ENCODE results near the gene RYR3.

Gene RYR3

DNA sequence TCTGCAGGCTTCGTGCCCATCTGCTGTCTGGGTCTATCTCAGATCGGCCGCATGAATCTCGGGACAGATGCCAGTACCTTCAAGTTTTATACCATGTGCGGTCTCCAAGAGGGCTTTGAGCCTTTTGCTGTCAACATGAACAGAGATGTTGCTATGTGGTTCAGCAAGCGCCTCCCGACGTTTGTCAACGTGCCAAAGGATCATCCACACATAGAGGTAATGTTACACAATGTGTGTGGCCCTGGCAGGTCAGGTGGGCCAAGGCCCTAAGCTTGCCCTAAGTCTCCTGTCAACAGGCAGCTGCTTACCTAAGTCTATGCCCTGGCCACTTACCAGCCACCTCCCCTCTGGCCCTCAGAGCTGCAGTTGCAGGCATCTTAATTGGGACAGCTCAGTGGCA lies 333.5 kb downstream of the RYR3 start:
- DNase-seq (ENCODE audit: low read depth): no peak

DNA sequence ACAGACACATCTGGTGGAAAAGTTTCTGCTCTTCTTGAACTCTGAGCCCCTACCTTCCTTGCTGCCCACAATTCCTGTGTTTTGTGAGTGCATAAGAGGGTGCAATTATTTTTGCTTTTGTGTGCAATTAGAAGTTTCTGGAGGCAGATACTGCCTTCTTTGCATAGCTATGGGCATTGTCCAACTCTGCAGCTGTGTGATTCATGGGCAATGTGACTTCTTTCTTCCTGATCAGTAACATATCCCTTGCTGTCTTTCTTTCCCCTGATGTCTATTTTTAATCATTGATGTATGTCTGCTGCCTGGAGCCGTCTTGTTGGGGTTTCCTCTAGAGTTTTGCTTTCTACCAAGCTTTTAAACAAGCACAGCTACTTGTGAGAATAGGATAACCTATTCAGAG lies 336.0 kb downstream of the RYR3 start:
- DNase-seq (ENCODE audit: low read depth): no peak

DNA sequence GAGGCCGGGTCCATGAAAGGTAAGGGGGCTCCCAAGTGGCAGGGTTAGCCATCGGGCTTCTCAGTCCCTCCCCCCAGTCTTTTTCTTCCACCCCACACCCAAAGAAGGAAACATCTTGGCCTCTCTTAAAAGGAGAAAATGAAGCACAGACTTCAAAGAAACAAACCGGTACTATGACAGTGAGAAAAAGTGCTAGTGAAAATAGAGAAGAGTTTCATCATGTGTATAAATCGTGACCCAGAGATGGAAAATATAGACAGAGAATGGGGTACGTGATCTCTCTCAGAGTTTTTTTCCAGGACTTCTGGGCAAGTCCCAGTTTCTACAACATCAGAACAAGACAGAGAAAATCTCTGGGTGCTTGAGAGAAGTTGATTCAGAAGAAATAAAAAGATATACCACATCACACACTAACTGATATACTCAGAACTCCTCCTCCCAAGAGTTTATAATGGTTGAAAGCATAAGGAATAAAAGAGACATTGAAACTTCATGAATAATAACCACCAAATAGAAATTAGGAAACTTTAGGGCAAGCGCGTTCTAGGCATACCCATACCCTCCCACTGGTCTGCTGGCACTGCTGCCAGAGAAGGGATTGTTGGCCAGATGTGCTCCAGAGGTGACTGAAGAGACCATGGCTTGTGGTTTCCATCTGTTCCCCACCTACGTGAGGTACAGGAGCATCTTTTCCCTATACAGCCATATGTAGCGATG lies 338.6 kb downstream of the RYR3 start:
- DNase-seq (ENCODE audit: low read depth): no peak

DNA sequence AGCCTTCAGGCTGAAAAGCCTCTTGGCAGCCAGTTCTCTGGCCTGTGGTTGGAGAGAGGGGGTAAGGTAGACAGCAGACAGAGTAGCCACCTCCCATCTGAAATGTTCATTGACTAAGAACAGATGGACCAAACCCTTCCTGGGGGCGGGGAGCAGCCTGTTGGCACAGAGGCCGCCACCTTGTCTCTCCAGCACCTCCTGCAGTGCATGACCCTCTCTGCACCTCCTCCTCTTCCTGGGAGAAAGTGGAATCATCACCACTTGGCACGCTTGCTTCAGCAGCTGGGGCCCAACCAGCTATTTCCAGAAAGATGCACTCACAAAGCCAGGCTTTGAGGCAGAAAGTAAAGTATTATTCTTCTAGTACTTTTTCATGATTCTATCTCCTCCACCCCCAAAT lies 344.1 kb downstream of the RYR3 start:
- DNase-seq (ENCODE audit: low read depth): no peak

DNA sequence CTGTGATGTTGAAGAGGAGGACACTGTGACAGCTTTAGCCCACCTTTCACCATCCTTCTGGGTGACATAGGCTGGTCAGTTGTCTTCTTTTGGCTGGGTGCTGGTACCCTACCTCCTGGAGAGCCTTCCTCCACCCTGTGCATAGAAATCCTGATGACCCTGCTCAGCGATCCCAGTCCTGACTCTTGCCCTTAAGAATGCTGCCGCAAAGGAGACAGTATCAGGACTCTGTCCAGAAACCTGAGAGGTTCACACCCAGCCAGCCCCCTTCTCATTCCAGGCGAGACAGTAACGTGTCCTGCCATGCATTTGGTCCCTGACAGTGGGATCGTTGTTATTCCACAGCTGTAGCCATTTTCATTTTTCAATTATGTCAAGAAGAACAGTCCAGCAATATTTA lies 344.7 kb downstream of the RYR3 start:
- no peak for DNase-seq (ENCODE audit: low read depth)

DNA sequence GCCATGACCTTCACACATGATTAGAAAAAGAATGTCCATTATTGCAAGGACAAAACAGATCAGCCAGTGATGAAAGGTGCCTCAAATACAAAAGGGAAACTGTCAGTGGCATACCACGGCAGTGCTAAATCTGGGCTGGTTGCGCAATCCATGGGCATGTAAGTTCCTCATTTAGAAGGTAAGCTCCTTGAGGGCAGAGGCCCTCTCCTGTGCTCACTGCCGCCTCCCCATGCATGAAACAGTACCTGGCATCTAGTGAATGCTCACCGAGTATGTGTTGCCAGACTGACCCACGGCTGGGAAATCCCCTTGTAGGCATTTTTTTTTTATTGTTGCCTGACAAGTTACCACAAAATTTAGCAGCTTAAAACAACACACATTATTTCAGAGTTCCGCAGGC lies 345.4 kb downstream of the RYR3 start:
- no peak for DNase-seq (ENCODE audit: low read depth)

DNA sequence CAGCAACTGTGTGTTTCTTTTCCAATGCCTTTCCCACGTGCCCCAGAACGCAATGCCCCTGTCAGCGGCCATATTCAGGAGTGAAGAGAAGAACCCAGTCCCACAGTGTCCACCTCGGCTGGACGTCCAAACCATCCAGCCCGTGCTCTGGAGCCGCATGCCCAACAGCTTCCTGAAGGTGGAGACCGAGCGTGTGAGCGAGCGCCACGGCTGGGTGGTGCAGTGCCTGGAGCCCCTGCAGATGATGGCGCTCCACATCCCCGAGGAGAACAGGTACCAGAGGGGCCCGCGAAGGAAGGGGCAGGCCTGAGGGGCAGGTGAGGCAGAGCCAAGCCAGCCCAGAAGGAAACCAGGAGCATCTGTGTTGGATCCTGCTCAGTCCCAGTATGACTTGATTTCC lies 349.4 kb downstream of the RYR3 start:
- DNase-seq (ENCODE audit: low read depth): no peak

DNA sequence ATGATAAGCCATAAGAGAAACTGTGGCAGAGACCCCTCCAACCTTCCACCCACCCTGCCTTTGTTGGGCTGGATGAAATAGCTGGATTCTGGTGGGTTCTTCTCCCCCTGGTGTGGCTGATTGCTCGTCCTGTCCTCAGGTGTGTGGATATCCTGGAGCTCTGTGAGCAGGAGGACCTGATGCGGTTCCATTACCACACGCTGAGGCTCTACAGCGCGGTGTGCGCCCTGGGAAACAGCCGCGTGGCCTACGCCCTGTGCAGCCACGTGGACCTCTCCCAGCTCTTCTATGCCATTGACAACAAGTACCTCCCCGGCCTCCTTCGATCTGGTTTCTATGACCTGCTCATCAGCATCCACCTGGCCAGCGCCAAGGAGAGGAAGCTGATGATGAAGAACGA lies 351.2 kb downstream of the RYR3 start:
- DNase-seq (ENCODE audit: low read depth): no peak

DNA sequence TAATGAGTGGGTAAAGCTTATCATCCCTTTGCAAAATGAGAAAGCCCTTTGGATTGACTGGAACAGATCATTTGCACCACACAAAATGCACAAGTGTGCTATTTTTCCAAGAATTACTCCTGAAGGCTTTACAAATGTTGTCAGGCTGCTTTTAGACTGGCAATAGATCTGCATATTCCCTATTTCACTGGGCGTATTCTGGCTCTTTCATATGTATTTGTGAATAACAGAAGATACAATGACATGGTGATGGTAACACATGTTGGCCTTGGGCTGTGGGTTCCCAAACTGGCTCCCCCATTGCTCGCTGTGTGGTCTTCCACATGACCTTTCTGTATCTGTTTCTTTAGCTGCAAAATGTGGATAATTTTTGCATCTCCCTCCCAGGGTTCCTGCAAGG lies 354.2 kb downstream of the RYR3 start:
- DNase-seq (ENCODE audit: low read depth): no peak

DNA sequence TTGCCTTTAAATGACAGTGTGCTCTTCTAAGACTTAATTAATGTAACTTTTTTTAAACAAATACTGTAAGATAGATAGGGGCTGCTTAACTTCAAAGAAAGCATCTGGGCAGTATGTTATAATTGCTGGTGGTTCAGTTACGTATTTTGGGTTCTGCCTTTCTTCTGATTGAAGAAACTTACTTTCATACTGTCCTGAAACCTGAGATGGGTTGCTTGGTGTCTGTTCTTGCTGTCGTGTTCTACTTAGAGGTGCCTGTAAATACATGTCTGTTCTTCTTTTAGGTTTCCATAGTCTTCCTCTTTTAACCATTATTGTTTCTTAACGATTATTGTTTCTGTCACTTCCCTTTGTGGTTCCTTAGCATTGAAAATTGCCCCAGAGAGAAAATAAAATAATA lies 359.8 kb downstream of the RYR3 start:
- no peak for DNase-seq (ENCODE audit: low read depth)

DNA sequence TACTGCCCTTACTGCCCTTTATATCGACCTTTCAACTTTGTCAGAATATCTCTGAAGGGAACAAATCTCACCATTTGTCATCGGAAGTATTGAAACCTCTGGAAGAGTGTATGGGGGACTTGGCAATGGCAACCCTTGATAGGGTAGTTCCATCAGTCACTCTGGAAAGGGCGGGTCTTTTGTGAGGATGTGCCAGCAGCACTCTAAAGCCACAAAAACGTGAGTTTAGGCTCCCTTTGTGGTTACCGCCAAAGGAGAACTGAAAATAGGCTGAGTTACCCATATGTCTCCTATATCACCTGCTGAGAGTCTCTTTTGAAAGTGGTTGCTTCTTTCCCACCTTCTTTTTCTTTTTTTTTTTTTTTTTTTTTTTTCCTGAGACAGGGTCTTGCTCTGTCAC lies 360.7 kb downstream of the RYR3 start:
- no peak for DNase-seq (ENCODE audit: low read depth)

DNA sequence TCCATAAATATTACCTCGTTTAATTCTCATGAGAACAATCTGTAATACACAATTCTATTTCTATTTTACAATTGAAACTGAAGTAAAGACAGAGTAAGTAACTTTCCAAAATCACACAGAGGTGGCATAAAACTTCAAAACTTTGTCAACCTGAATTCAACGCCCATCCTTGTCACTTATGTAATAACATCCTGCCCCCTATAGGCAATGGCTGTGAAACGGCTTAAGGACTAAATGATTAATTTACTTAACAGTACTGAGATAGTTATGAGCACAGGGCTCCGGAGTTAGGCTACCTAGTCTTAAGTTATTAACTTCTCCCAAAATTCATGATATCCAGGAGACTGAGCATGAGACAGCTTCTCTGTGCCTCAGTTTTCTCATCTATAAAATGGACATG lies 364.5 kb downstream of the RYR3 start:
- no peak for DNase-seq (ENCODE audit: low read depth)

DNA sequence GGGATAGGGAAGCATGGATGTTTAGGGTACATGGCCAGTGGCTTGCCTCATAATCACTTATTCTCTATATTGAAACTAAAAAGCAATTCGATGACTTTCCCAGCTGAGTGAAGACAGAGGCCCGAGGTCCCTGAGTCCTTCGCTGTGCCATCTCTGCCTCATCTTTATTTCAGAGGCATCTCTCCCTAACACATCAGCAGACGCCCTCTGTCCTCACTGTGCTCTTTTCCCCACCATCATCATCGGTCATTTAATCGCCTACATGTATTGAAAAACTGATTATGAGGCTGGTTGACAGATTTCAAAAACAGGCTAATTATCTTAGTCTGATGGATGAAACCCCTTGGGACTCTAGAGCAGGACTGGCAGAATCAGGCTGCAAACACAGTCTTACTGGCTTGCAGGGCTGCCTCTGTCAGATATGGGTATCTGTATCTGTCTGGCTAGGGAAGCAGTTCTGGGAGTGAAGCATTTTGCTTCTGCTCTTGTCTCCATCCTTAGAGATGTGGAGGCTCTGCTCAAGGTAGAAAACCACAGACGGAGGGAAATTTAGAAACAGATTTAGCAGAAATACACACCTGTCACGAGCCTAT lies 366.6 kb downstream of the RYR3 start:
- DNase-seq (ENCODE audit: low read depth): no peak

DNA sequence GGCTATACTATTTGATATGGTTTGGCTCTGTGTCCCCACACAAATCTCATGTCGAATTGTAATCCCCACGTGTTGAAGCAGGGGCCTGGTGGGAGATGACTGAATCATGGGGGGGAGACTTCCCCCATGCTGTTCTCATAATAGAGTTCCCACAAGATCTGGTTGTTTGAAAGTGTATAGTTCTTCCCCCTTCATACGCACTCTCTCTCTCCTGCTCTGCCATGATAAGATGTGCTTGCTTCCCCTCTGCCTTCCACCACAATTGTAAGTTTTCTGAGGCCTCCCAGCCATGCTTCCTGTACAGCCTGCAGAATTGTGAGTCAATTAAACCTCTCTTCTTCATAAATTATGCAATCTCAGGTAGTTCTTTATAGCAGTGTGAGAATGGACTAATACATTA lies 367.4 kb downstream of the RYR3 start:
- DNase-seq (ENCODE audit: low read depth): no peak

DNA sequence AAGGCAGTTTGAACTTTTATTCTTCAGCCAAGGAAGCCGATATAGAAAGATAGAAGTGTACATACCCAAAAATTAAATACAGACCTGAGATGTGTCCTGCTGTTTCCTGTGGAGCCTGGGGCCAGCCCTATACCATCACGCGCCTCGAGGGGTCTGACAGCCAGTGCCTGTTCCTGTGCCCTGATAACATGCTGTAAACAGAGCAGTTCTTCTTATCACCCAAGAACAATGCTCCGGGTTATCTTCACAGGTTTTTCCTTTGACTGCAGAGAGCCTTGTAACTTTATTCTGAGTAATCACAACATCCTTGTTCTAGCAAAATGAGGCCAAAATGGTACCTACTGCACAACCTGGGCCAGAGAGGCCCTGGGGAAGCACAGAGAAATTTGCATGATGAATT lies 367.8 kb downstream of the RYR3 start:
- DNase-seq (ENCODE audit: low read depth): no peak

DNA sequence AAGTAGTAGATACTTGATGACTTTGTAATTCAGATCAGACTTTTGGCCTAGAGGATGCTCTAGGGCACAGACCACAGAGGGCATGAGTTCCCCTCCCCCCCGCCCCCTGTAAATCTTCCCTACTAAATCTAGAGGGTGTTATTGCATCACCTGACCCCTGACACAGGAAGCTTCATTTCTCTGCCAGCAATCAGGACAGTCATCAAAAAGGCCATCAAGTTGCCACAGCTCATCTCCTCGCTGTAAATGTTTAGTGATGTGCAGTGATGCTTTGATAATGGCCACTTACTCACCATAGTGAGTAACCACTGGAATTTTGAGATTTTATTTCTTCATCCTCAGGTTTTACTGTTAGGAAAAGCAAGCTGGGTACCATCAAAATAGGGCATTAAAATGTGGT lies 368.3 kb downstream of the RYR3 start:
- DNase-seq (ENCODE audit: low read depth): no peak

DNA sequence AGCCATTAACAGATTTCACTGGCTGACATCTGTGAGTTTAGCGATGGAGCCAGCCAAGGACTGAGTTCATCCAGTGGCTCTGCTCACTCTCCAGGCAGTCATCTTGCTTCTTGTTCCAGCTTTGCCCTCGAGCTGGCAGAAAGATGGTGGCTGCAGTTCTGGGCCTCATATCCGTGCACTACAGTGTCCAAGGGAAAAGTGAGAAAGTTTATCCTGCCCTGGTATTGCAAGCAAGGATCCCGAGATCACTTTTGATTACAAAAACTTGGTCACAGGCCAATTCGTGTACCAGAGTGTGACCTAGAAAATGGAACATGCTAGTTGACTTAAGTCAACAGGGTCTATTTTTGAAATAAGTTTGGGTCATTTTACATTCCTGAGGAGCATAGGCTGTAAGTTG lies 369.6 kb downstream of the RYR3 start:
- DNase-seq (ENCODE audit: low read depth): no peak

DNA sequence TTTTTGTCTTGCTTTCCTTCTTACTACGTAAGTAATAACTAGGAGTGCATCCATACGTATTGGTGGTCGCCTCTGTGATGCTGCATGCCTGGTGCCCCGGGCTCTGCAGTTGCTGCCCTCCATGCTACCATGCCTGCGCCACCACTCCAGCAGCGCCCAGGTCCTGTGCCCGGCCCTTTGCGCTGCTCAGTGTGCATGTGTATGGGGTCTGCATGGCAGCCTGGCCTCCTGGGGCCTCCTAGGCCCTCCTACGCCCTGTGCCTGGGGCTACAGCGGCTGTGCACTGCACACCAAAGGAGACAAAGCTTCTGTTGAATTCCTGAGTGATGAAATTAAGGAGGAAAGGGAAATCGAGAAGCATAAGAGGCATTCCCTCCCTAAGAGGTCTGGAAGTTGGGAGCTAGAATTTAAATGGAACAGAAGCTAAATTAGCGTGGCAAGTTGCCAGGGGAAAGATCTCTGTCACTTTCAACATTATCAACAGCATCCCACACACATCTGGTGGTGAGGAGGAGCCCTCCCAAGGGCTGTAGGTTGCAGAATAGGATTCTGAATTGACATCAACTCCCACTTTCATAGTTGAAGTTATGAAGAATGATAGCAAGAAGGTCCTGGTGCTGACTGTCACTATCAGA lies 382.5 kb downstream of the RYR3 start:
- no peak for DNase-seq (ENCODE audit: low read depth)

DNA sequence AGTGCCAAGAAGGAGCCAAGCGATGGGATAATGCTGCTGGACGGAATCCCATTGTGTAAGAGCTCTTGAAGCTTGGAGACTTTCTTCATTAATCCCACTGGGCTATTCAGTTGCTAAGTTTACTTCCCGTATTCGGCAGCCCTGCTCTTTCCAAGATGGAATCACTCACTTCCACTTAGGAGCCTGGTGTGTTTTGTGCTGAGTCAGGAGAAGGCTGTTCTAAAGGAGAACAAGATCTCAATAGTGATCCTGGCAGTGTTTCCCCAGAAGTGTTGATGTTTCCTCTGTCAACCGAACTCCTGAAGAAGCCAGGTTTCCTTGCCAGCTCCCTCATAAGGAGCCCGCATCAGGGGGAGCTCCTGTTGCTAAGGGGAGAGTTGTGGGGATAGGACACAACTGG lies 387.4 kb downstream of the RYR3 start:
- no peak for DNase-seq (ENCODE audit: low read depth)

DNA sequence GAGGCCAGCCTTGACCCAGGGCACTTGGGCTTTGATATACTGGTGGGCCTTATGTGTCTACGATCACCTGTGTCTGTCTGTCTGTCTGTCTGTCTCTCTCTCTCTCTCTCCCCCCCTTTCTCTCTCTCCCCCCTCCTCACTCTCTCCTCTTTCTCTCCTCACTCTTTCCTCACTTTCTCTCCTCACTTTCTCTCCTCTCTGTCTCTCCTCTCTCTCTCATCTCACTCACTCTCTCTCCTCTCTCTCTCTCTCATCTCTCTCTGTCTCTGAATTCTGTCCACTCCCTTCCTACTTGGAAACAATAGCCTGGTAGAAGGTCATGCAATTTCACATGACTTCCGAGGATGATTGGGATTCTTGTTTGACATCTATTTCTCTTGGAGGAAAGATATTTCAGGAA lies 388.4 kb downstream of the RYR3 start:
- DNase-seq (ENCODE audit: low read depth): no peak

DNA sequence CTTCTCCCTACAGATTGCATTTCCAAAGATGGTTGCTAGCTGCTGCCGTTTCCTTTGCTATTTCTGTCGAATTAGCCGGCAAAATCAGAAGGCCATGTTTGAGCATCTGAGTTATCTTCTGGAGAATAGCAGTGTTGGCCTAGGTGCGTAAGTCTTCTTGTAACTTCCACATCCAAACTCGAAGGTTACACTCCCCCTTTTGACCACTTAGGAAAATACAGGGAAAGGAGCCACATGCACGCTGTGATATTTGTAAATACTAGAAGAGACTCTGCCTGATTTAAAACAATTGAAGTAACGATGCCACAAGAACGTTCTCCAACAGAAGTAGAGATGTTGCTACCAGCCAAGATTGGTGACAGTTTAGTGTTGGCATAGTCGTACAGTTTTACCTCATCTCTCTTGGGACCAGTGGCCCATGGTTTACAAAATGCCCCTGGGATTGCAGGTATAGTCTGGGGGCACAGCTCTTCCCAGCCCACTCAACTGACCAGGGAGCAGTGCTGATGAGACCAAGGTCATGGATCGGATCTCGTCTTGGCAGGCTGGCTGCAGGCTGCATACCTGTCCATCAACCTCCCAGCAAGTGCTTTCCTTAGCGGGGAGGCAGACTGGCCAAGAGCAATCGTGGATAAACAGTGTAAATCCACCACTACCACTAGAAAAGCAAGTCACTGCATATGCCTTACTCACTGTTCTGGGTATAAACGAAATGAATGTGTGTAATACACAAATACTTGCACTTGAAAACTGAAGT lies 389.1 kb downstream of the RYR3 start:
- DNase-seq (ENCODE audit: low read depth): no peak

DNA sequence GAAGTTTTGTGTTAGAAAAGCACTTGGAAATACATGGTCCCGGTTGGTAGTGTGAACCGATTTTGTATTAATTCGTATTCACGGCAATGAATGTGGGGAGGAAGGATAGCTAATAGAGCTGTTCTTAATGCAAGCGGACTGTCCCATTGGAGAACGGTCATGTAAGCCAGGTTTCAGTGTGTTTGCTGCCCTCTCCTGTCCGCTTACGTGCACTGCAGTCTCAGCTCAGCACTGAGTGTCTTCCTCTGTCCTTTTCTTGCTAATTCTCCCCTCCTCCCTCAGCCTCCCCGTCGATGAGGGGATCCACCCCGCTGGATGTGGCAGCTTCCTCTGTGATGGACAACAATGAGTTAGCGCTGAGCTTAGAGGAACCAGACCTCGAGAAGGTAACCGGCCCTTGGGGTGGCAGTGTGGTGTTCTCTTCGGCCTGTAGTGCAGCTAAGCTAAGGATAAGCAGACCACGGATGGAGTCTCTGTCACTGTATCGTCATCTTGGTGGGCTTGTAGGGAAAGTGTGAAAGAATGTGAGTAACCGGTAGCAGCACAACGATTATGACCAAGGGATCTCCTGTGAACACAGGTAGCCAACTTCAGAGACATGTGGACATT lies 390.0 kb downstream of the RYR3 start:
- DNase-seq (ENCODE audit: low read depth): peak; percentile 41

DNA sequence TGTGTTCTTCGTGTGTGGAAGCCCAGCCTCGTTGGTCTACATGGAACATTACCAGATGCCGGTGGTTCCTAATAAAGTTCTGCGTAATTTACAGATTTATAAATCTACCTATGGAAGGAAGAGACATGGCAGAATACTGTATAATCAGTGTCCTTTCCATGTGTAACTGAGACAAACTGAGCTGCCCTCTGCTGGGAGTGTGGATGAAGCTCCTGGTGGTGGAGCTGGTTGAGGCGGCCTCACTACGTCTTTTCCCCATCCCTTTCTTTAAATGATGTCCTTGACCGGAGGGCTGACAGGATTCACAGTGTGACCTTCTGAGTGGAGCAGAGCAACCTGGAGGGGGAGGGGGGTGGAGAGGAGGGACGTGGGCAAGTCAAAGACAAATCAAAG lies 390.5 kb downstream of the RYR3 start:
- no peak for DNase-seq (ENCODE audit: low read depth)
